H1 (cell line): ENCODE data around the gene ASPRV1. TPM values are rescaled to one million over a fixed set of nuclear protein-coding genes. Genes with fewer than 3 reads are reported as not detected.

Experiments used
- CTCF ChIA-PET: fragments of 300-600 bp; sonication (Branson Sonifier 250); formaldehyde crosslinking; loops from one replicate; lab custom pipeline; 2021; ENCODE audit not compliant: partially characterized antibody; lab: Charles Lee
- POLR2A ChIA-PET: fragments of 300-600 bp; sonication (Branson Sonifier 250); formaldehyde crosslinking; loops from one replicate; lab custom pipeline; 2021; ENCODE audit warnings: inconsistent platforms; ENCODE audit not compliant: partially characterized antibody; lab: Charles Lee
- DNase-seq, 2 experiments: peaks; one replicate each; pipeline versions ENCODE4 v3.0.0 to v3.0.0-alpha.2; 2010 to 2022; ENCODE audit warnings: low spot score in 2 of 2, low read depth in 1 of 2, mixed read lengths in 1 of 2
- FAIRE-seq: peaks from 2 replicates; lab custom pipeline; 2011; peaks lifted over from hg19 to GRCh38; lab: Jason Lieb, UNC
- H2AFZ ChIP-seq: 2 replicates; pipeline ENCODE4 v1.8.1; 2012; ENCODE audit warnings: low read length, inconsistent platforms
- H2AK5ac ChIP-seq: 2 replicates; pipeline ENCODE4 v1.6.1; 2013; ENCODE audit warnings: low read depth, low read length
- H2BK120ac ChIP-seq: replicated peaks from 2 replicates; pipeline ENCODE3; 2013; ENCODE audit warnings: low read depth, low read length, inconsistent platforms
- H2BK12ac ChIP-seq: 2 replicates; pipeline ENCODE4 v1.6.1; 2013; ENCODE audit warnings: low read depth, low read length
- H2BK15ac ChIP-seq: 2 replicates; pipeline ENCODE4 v1.6.1; 2013; ENCODE audit warnings: low read length
- H2BK20ac ChIP-seq: 2 replicates; pipeline ENCODE4 v1.6.1; 2013; ENCODE audit warnings: low read length
- H2BK5ac ChIP-seq: 2 replicates; pipeline ENCODE4 v1.6.1; 2013; ENCODE audit warnings: low read depth, low read length
- H3K14ac ChIP-seq: 2 replicates; pipeline ENCODE4 v1.6.1; 2013; ENCODE audit warnings: inconsistent platforms; ENCODE audit not compliant: insufficient read length
- H3K18ac ChIP-seq: 2 replicates; pipeline ENCODE4 v1.6.1; 2013; ENCODE audit warnings: low read length; ENCODE audit errors: extremely low read depth
- H3K23ac ChIP-seq: 2 replicates; pipeline ENCODE4 v1.6.1; 2013; ENCODE audit warnings: inconsistent platforms; ENCODE audit not compliant: insufficient read length
- H3K23me2 ChIP-seq: 2 replicates; pipeline ENCODE4 v1.6.1; 2013; ENCODE audit warnings: low read depth, low read length
- H3K27ac ChIP-seq: 2 replicates; pipeline ENCODE4 v1.6.1; 2011; ENCODE audit warnings: low read depth, low read length, inconsistent platforms
- H3K27me3 ChIP-seq, 4 experiments: replicated peaks in 1 of 4; 1 replicate in 1 of 4; 2 replicates in 3 of 4; pipeline versions ENCODE4 v1.6.1 to v1.8.1; 2011 to 2013; ENCODE audit warnings: low read length in 3 of 4, mild to moderate bottlenecking in 3 of 4, inconsistent platforms in 2 of 4, mixed read lengths in 2 of 4, moderate library complexity in 1 of 4; ENCODE audit not compliant: control insufficient read depth in 3 of 4, insufficient read depth in 3 of 4; ENCODE audit errors: extremely low read depth in 1 of 4
- H3K36me3 ChIP-seq, 4 experiments: 2 replicates each; pipeline versions ENCODE4 v1.6.1 to v1.8.1; 2011 to 2013; ENCODE audit warnings: mild to moderate bottlenecking in 4 of 4, low read length in 3 of 4, moderate library complexity in 2 of 4, control low read depth in 1 of 4, inconsistent platforms in 1 of 4; ENCODE audit not compliant: insufficient read depth in 4 of 4, control insufficient read depth in 2 of 4
- H3K4ac ChIP-seq: replicated peaks from 2 replicates; pipeline ENCODE3; 2013; ENCODE audit warnings: low read length, low read depth, mixed read lengths, inconsistent platforms; ENCODE audit not compliant: insufficient read length
- H3K4me1 ChIP-seq, 4 experiments: replicated peaks in 1 of 4; 1 replicate in 1 of 4; 2 replicates in 3 of 4; pipeline versions ENCODE4 v1.6.1 to v1.8.1; 2011 to 2013; ENCODE audit warnings: low read length in 3 of 4, inconsistent platforms in 2 of 4, mixed read lengths in 1 of 4; ENCODE audit not compliant: insufficient read depth in 4 of 4, control insufficient read depth in 3 of 4
- H3K4me2 ChIP-seq, 2 experiments: 2 replicates each; pipeline versions ENCODE4 v1.6.1 to v1.8.1; 2011 to 2013; ENCODE audit warnings: low read depth in 2 of 2, low read length in 2 of 2, control low read depth in 1 of 2, inconsistent platforms in 1 of 2, mild to moderate bottlenecking in 1 of 2; ENCODE audit not compliant: insufficient read depth in 1 of 2
- H3K4me3 ChIP-seq, 4 experiments: fragments of 200-600, 300-600 bp in 1 of 4; sonication (generic), shearing (Covaris generic), sonication (Bioruptor Twin) in 1 of 4; 2 replicates each; pipeline versions ENCODE4 v1.5.1 to v1.8.1; 2011 to 2016; ENCODE audit warnings: low read length in 4 of 4, low read depth in 3 of 4, control low read depth in 2 of 4, inconsistent platforms in 2 of 4, mild to moderate bottlenecking in 2 of 4, mixed read lengths in 1 of 4, moderate library complexity in 1 of 4; ENCODE audit not compliant: insufficient read depth in 2 of 4; ENCODE audit errors: extremely low read depth in 1 of 4
- H3K56ac ChIP-seq: replicated peaks from 2 replicates; pipeline ENCODE3; 2013; ENCODE audit warnings: low read depth, mild to moderate bottlenecking, mixed read lengths, low read length, inconsistent platforms; ENCODE audit not compliant: insufficient read length
- H3K79me1 ChIP-seq: 2 replicates; pipeline ENCODE4 v1.6.1; 2013; ENCODE audit warnings: low read depth, low read length, control low read depth
- H3K79me2 ChIP-seq, 2 experiments: 2 replicates each; pipeline versions ENCODE4 v1.6.1 to v1.8.1; 2012 to 2013; ENCODE audit warnings: low read length in 2 of 2, mild to moderate bottlenecking in 2 of 2, inconsistent platforms in 1 of 2; ENCODE audit not compliant: insufficient read depth in 2 of 2, control insufficient read depth in 1 of 2
- H3K9ac ChIP-seq, 4 experiments: replicated peaks in 1 of 4; 1 replicate in 1 of 4; 2 replicates in 3 of 4; pipeline versions ENCODE4 v1.6.1 to v1.8.1; 2011 to 2013; ENCODE audit warnings: low read depth in 3 of 4, low read length in 3 of 4, control low read depth in 2 of 4, mild to moderate bottlenecking in 2 of 4, moderate library complexity in 2 of 4, inconsistent platforms in 1 of 4; ENCODE audit errors: extremely low read depth in 1 of 4
- H3K9me3 ChIP-seq, 2 experiments: 2 replicates each; pipeline versions ENCODE4 v1.6.1 to v1.8.1; 2012 to 2013; ENCODE audit warnings: mild to moderate bottlenecking in 2 of 2, moderate library complexity in 2 of 2, control low read depth in 1 of 2, inconsistent platforms in 1 of 2, low read depth in 1 of 2, low read length in 1 of 2, mixed read lengths in 1 of 2; ENCODE audit not compliant: insufficient read depth in 2 of 2
- H4K20me1 ChIP-seq, 2 experiments: replicated peaks in 1 of 2; 2 replicates each; pipeline versions ENCODE3 to v1.8.1; 2011 to 2013; ENCODE audit warnings: inconsistent platforms in 2 of 2, low read length in 2 of 2, mild to moderate bottlenecking in 1 of 2; ENCODE audit not compliant: insufficient read depth in 2 of 2, control insufficient read depth in 1 of 2
- H4K5ac ChIP-seq: 2 replicates; pipeline ENCODE4 v1.6.1; 2013; ENCODE audit warnings: low read length, low read depth, mixed read lengths, inconsistent platforms; ENCODE audit not compliant: insufficient read length
- H4K8ac ChIP-seq: 2 replicates; pipeline ENCODE4 v1.8.0; 2013; ENCODE audit warnings: mild to moderate bottlenecking, moderate library complexity, low read length, inconsistent platforms; ENCODE audit not compliant: insufficient read depth; ENCODE audit errors: extremely low read depth
- H4K91ac ChIP-seq: replicated peaks from 2 replicates; pipeline ENCODE3; 2013; ENCODE audit warnings: low read length, mixed read lengths, inconsistent platforms; ENCODE audit not compliant: insufficient read length
- ATF3 ChIP-seq: IDR thresholded peaks from 2 replicates; pipeline ENCODE4 v1.6.1; 2011; ENCODE audit warnings: low read depth, mild to moderate bottlenecking, low read length; ENCODE audit not compliant: insufficient read depth
- BCL11A ChIP-seq, 2 experiments: IDR thresholded peaks; one replicate each; pipeline ENCODE4 v1.6.1; 2011; ENCODE audit warnings: low read depth in 2 of 2, low read length in 2 of 2, mild to moderate bottlenecking in 2 of 2
- CBX5 ChIP-seq: fragments of 300-800, 300-1000 bp; sonication (generic); IDR thresholded peaks from 2 replicates; pipeline ENCODE4 v1.7.1; 2016; ENCODE audit warnings: antibody characterized with exemption, low read length, low read depth
- CHD2 ChIP-seq: IDR thresholded peaks from 2 replicates; pipeline ENCODE4 v1.6.1; 2012; ENCODE audit warnings: low read length, improper control_type of control experiment
- FOSL1 ChIP-seq: IDR thresholded peaks from 2 replicates; pipeline ENCODE4 v1.6.1; 2011; ENCODE audit warnings: mild to moderate bottlenecking, low read depth, low read length, moderate library complexity; ENCODE audit not compliant: insufficient read depth
- JUN ChIP-seq: IDR thresholded peaks from 2 replicates; pipeline ENCODE4 v1.6.1; 2011; ENCODE audit warnings: low read depth, mild to moderate bottlenecking, improper control_type of control experiment, low read length
- KDM4A ChIP-seq: IDR thresholded peaks from one replicate; pipeline ENCODE4 v1.7.1; 2012; ENCODE audit warnings: low read depth, mild to moderate bottlenecking, moderate library complexity, low read length, inconsistent platforms; ENCODE audit not compliant: severe bottlenecking
- PHF8 ChIP-seq: fragments of 200-600 bp; sonication (generic); conservative IDR thresholded peaks from 2 replicates; pipeline ENCODE4 v1.7.1; 2012; ENCODE audit warnings: low read depth, mild to moderate bottlenecking, inconsistent platforms, low read length, moderate library complexity
- POLR2AphosphoS5 ChIP-seq: IDR thresholded peaks from 2 replicates; pipeline ENCODE4 v1.6.1; 2011; ENCODE audit warnings: low read depth, low read length
- RFX5 ChIP-seq: IDR thresholded peaks from 2 replicates; pipeline ENCODE4 v1.6.1; 2011; ENCODE audit warnings: low read depth, low read length, improper control_type of control experiment, borderline replicate concordance
- RNF2 ChIP-seq: fragments of 200-900, 300-1000 bp; sonication (generic); IDR thresholded peaks from 2 replicates; pipeline ENCODE4 v1.7.1; 2016; ENCODE audit warnings: borderline replicate concordance, low read depth, mild to moderate bottlenecking, antibody characterized with exemption, low read length; ENCODE audit not compliant: poor library complexity, severe bottlenecking; ENCODE audit errors: missing control alignments
- USF2 ChIP-seq: IDR thresholded peaks from 2 replicates; pipeline ENCODE4 v1.6.1; 2011; ENCODE audit warnings: low read length, improper control_type of control experiment
- WGBS, 2 experiments: shearing (Covaris generic) in 1 of 2; methylation state at CpG; one replicate each; pipeline versions ENCODE4 v1.1.6 to v1.1.7; 2013 to 2015; ENCODE audit warnings: low lambda C conversion rate in 2 of 2, mixed read lengths in 2 of 2, inconsistent platforms in 1 of 2, low coverage in 1 of 2, missing lambda C conversion rate in 1 of 2; ENCODE audit not compliant: insufficient replicate concordance in 2 of 2, insufficient coverage in 1 of 2, insufficient read length in 1 of 2; ENCODE audit errors: extremely low coverage in 1 of 2, missing lambda C conversion rate in 1 of 2; 5-methylcytosine and 5-hydroxymethylcytosine counted together
- polyA plus RNA-seq, 7 experiments: library from polyadenylated mRNA; depleted of rRNA in 3 of 7; stranded (reverse) in 5 of 7; unstranded in 2 of 7; fragments of >200 nt in 5 of 7; fragments of 200-250 nt in 2 of 7; gene quantifications; 1 replicate in 5 of 7; 2 replicates in 1 of 7; 4 replicates in 1 of 7; pipeline versions ENCODE4 v1.2.1 to v1.2.3, GENCODE V29; 2011 to 2013; ENCODE audit warnings: missing spikeins in 2 of 7, mixed read lengths in 2 of 7
- total RNA-seq: library from RNA; stranded (reverse); fragmentation: NEBNext Ultra II Directional; extraction: Animal tissue kit (Norgen Biotek cat#: 25700); gene quantifications from 2 replicates; pipeline ENCODE4 v1.2.1, GENCODE V29; 2021

ASPRV1 gene
- total and polyA plus RNA-seq, 2 of the 8 experiments (the other 6 are each of a cell fraction or from before 2014, with no cell fraction given), result 0.59 to 0.95 TPM

- Histone ChIP-seq H4K5ac (no peak overlapping the region), H3K36me3 (no peaks in the 10 kb centered on the region), H3K4me1 (no peaks in the 10 kb centered on the region), H4K20me1 (no peaks in the 10 kb centered on the region), H2BK12ac (no peak overlapping the region), H3K9ac (no peak overlapping the region), H2BK15ac (no peak overlapping the region), H3K23me2 (no peaks in the 10 kb centered on the region), H3K79me1 (no peaks in the 10 kb centered on the region), H2AFZ (no peak overlapping the region), H2AK5ac (0 out of 2 replicates have a peak overlapping the region, but pooled peaks have one; percentile 53), H3K4me3 (no peak overlapping the region), H3K9me3 (no peaks in the 10 kb centered on the region), H3K27me3 (no peaks in the 10 kb centered on the region), H2BK5ac (no peak overlapping the region), H4K8ac (no peak overlapping the region; the same call in 1 of the 2 replicates), H3K79me2 (no peaks in the 10 kb centered on the region), H3K27ac (no peak overlapping the region), H3K4ac (no peak overlapping the region), H3K4me2 (no peak overlapping the region), H3K23ac (no peak overlapping the region), H3K14ac (no peak overlapping the region), H3K56ac (no peak overlapping the region), H3K18ac (no peak overlapping the region), H2BK120ac (no peak overlapping the region), H2BK20ac (no peak overlapping the region), H4K91ac (no peak overlapping the region)
- 88% methylated on average over 10 of the region's 10 CpGs; no CpG with 5 or more reads in 1 of the 2 experiments for WGBS, 2 experiments
- FAIRE-seq (no peak), DNase-seq (no peak)
- POLR2A ChIA-PET, result interaction anchor here (0.6 to 0.7 kb wide), 2 partner anchors 54 to 102 kb away, joined by 3 read pairs; partner anchors contain the start of gene MXD1
- CTCF ChIA-PET, result no interaction called here
- TF ChIP-seq KDM4A, result no peak
- TF ChIP-seq FOSL1, result no peak
- no peak for TF ChIP-seq RFX5
- no peak for TF ChIP-seq ATF3
- no peak for TF ChIP-seq BCL11A (IDR thresholded peaks at IDR 0.05; ENCODE audit: low read depth in 2 of 2, low read length in 2 of 2)
- no peak for TF ChIP-seq RNF2
- no peak for TF ChIP-seq PHF8
- no peak for TF ChIP-seq USF2
- TF ChIP-seq CBX5, result no peak
- TF ChIP-seq JUN, result no peak
- no peak for TF ChIP-seq POLR2AphosphoS5
- no peak for TF ChIP-seq CHD2
Observed at GRCh38 chr2:69968609-69969008, 7.2 kb upstream of the ASPRV1 start.
